GM12865 (cell line): ENCODE results near the gene ADAM17.
A peak's percentile ranks its signal among the peaks of the same experiment; 100 is the strongest.

Experiments
- DNase-seq: peaks from one replicate; pipeline ENCODE4 v3.0.0; 2010; ENCODE audit warnings: low read depth
- H3K4me3 ChIP-seq: 2 replicates; pipeline ENCODE4 v1.5.1; 2011; ENCODE audit warnings: mild to moderate bottlenecking, low read depth, low read length, control low read depth
- CTCF ChIP-seq: IDR thresholded peaks from 2 replicates; pipeline ENCODE4 v1.5.1; 2011; ENCODE audit warnings: low read length, control low read depth, low read depth, inconsistent platforms; ENCODE audit not compliant: insufficient read depth; ENCODE audit errors: missing control alignments

The ADAM17 gene

GRCh38 chr2:9582624-9583023 lies 27.0 kb upstream of the ADAM17 start:
- TF ChIP-seq CTCF: no peak
- no peak for DNase-seq
- H3K4me3 ChIP-seq: no peak overlapping the region

GRCh38 chr2:9578467-9579235 lies 23.0 kb upstream of the ADAM17 start:
- no peak overlapping the region for H3K4me3 ChIP-seq
- no peak for TF ChIP-seq CTCF
- DNase-seq: no peak

- H3K4me3 ChIP-seq: no peak overlapping the region
- TF ChIP-seq CTCF: no peak
- no peak for DNase-seq
Measured at GRCh38 chr2:9574331-9574730, 18.7 kb upstream of the ADAM17 start.

- DNase-seq: no peak
- peak; percentile 13 for TF ChIP-seq CTCF
- no peak overlapping the region for H3K4me3 ChIP-seq
Measured at GRCh38 chr2:9573840-9574239, 18.2 kb upstream of the ADAM17 start.

- DNase-seq: no peak
Measured at GRCh38 chr2:9573013-9573720, 17.5 kb upstream of the ADAM17 start.

GRCh38 chr2:9570182-9571060 lies 14.8 kb upstream of the ADAM17 start:
- H3K4me3 ChIP-seq: no peak overlapping the region
- no peak for DNase-seq
- TF ChIP-seq CTCF: no peak

More at GRCh38 chr2:9573013-9573720, 17.5 kb upstream of the ADAM17 start:
- no peak overlapping the region for H3K4me3 ChIP-seq
- TF ChIP-seq CTCF: no peak
